ENCODE measurements around the gene NFATC3.

NFATC3 gene

DNA sequence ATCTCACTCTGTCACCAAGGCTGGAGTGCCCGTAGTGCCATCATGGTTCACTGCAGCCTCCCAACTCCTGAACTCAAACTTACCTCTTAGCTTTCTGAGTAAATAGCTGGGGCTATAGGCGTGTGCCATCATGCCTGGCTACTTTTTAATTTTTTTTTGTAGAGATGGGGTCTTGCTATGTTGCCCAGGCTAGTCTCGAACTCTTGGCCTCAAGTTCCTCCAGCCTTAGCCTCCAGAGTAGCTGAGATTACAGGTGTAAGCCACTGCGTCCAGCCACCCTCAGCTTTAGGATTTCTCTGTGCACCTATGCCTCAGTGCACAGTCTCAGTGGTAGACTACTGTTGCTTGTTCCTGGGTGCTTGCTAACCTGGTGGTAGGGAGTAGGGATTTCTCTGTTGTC lies 184.6 kb downstream of the NFATC3 start:
- ChIA-PET POLR2A (no interaction called here), CTCF (no interaction called here)
- TF ChIP-seq FOXM1 (IDR thresholded peaks at IDR 0.05; ENCODE audit: borderline replicate concordance) (no peak), FOXA1 (IDR thresholded peaks at IDR 0.05) (no peak), ZNF384 (IDR thresholded peaks at IDR 0.05) (no peak), TARDBP (IDR thresholded peaks at IDR 0.05) (no peak), CTBP1 (IDR thresholded peaks at IDR 0.05; ENCODE audit: borderline replicate concordance) (no peak), LEF1 (IDR thresholded peaks at IDR 0.05; ENCODE audit: borderline replicate concordance) (no peak), L3MBTL2 (conservative IDR thresholded peaks at IDR 0.05) (no peak), SUZ12 (IDR thresholded peaks at IDR 0.05) (no peak), FOXK2 (IDR thresholded peaks at IDR 0.05) (no peak)
- DNase-seq (ENCODE audit: extremely low spot score), result no peak

DNA sequence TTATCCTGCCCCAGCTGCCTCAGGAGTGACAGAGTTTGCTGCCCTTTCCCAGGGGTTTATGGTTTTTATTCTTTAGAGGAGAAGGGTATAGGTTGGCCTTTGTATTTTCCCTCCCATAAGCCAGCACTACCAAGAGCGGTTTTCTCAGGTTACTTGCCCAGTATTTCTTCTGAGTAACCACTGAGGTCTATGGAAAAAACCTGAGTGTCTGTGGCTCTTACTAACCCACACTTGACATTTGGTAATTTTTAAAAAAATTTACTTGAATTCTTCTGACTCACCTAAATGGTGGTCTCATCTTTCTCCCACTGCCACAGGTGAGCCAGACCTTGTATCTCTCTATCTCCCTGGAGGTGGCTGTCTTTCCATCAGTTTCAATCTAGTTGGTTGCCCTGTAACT lies 185.2 kb downstream of the NFATC3 start:
- ChIA-PET CTCF (no interaction called here), POLR2A (no interaction called here)

DNA sequence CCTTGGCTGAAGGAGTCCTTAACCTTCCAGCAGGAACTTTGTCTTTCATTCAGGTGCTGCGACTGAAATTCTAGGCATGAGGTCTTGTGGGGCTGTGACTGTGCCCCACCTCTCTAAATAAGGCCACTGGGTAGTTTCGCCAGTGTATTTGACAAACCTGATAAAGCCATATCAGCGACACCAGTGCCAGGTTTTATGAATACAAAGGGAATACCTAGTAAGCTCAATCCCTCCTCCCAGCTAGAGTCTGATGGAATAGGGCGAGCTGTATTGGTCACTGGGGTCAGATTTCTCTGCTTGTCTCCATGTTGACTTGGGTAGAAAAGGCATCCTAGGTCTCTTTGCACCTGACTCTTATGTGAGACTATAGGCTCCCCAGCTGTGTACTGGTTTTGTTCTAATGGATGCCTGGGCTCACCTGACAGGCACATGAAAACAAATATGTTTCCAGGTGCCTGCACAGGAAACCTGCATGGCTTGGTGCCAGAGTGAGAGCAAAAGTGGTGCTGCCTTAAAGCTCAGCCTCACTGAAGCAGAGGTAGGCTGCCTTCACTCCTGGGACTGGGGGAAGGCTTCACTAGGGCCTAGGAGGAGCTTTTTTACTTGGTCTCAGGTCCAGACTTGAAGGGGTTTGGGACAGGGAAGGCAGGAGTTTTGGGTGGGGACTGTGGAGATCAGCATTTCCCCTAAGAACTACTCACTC lies 187.5 kb downstream of the NFATC3 start:
- CTCF ChIA-PET, result interaction anchor here (1.3 to 1.4 kb wide), 2 partner anchors 9 to 55 kb away, joined by 3 to 5 read pairs; partner anchors contain the start of gene SLC7A6
- POLR2A ChIA-PET, result interaction anchor here (0.8 to 1.3 kb wide), 2 partner anchors 11 to 12 kb away, joined by 3 read pairs; no protein-coding TSS in a partner anchor

More for the DNA sequence above, 185.2 kb downstream of the NFATC3 start:
- TF ChIP-seq LEF1 (IDR thresholded peaks at IDR 0.05; ENCODE audit: borderline replicate concordance) (no peak), FOXM1 (IDR thresholded peaks at IDR 0.05; ENCODE audit: borderline replicate concordance) (no peak), TARDBP (IDR thresholded peaks at IDR 0.05) (no peak), FOXK2 (IDR thresholded peaks at IDR 0.05) (no peak), HDGF (IDR thresholded peaks at IDR 0.05; ENCODE audit: borderline replicate concordance) (no peak), NFRKB (IDR thresholded peaks at IDR 0.05) (no peak), ELF4 (IDR thresholded peaks at IDR 0.05) (no peak), CTBP1 (IDR thresholded peaks at IDR 0.05; ENCODE audit: borderline replicate concordance) (no peak), BHLHE40 (IDR thresholded peaks at IDR 0.05; ENCODE audit: borderline replicate concordance) (no peak)
- TF ChIP-seq, protein P1, sequence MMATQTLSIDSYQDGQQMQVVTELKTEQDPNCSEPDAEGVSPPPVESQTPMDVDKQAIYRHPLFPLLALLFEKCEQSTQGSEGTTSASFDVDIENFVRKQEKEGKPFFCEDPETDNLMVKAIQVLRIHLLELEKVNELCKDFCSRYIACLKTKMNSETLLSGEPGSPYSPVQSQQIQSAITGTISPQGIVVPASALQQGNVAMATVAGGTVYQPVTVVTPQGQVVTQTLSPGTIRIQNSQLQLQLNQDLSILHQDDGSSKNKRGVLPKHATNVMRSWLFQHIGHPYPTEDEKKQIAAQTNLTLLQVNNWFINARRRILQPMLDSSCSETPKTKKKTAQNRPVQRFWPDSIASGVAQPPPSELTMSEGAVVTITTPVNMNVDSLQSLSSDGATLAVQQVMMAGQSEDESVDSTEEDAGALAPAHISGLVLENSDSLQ (IDR thresholded peaks at IDR 0.05), result no peak
- no peak for DNase-seq (ENCODE audit: extremely low spot score)

DNA sequence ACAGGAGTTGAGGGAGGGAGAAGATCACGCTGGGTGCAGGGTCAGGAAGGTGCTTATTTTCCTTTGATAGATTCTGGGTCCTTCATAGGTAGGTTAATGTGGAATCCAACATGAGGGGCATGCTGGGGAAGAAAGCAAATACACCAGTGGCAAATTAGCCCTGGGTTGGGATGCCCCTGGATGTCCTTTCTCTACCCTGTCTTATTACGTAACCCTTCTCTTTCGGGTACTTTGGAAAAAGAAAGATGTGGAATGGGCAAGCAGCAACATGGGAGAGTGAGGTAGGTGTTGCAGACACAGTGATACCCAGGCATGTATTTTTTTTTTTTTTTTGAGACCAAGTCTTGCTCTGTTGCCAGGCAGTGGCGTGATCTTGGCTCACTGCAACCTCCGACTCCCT lies 188.3 kb downstream of the NFATC3 start:
- no peak for DNase-seq (ENCODE audit: extremely low spot score)
- CTCF ChIA-PET, result interaction anchor here (1.3 to 1.4 kb wide), 2 partner anchors 9 to 54 kb away, joined by 3 to 5 read pairs; partner anchors contain the start of gene SLC7A6
- POLR2A ChIA-PET, result interaction anchor here (1.3 kb wide), 1 partner anchor 10 kb away, joined by 3 read pairs; no protein-coding TSS in a partner anchor
- TF ChIP-seq SUZ12 (IDR thresholded peaks at IDR 0.05) (no peak), LEF1 (IDR thresholded peaks at IDR 0.05; ENCODE audit: borderline replicate concordance) (no peak)

More for the DNA sequence above, 187.5 kb downstream of the NFATC3 start:
- TF ChIP-seq FOXK2 (IDR thresholded peaks at IDR 0.05) (no peak), ARNT (IDR thresholded peaks at IDR 0.05) (no peak), TARDBP (IDR thresholded peaks at IDR 0.05) (no peak), L3MBTL2 (conservative IDR thresholded peaks at IDR 0.05) (no peak), NFRKB (IDR thresholded peaks at IDR 0.05) (no peak), CTBP1 (IDR thresholded peaks at IDR 0.05; ENCODE audit: borderline replicate concordance) (no peak), ELF4 (IDR thresholded peaks at IDR 0.05) (no peak), FOXM1 (IDR thresholded peaks at IDR 0.05; ENCODE audit: borderline replicate concordance) (no peak), HDGF (IDR thresholded peaks at IDR 0.05; ENCODE audit: borderline replicate concordance) (no peak), ZNF384 (IDR thresholded peaks at IDR 0.05) (no peak), FOXA1 (IDR thresholded peaks at IDR 0.05) (no peak), LEF1 (IDR thresholded peaks at IDR 0.05; ENCODE audit: borderline replicate concordance) (no peak), SUZ12 (IDR thresholded peaks at IDR 0.05) (no peak), BHLHE40 (IDR thresholded peaks at IDR 0.05; ENCODE audit: borderline replicate concordance) (no peak), SP1 (IDR thresholded peaks at IDR 0.05) (no peak)
- TF ChIP-seq, protein P1 (IDR thresholded peaks at IDR 0.05), result no peak
- no peak for DNase-seq (ENCODE audit: extremely low spot score)

DNA sequence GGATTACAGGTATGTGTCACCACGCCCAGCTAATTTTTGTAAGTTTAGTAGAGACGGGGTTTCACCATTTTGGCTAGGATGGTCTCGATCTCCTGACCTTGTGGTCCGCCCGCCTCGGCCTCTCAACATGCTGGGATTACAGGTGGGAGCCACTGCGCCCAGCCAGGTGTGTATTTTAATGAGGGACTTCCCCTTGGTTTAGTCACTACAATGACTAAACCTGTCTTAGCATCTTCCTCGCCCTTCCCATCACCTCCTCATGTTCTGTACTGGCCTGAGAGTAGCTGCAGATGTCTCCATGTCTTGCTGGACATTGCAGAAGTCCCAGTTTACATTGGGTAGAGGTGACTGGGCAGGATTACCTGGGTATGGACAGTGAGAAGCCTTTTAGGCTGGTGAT lies 188.7 kb downstream of the NFATC3 start:
- TF ChIP-seq LEF1 (IDR thresholded peaks at IDR 0.05; ENCODE audit: borderline replicate concordance) (no peak), FOXM1 (IDR thresholded peaks at IDR 0.05; ENCODE audit: borderline replicate concordance) (no peak), CTBP1 (IDR thresholded peaks at IDR 0.05; ENCODE audit: borderline replicate concordance) (no peak), BHLHE40 (IDR thresholded peaks at IDR 0.05; ENCODE audit: borderline replicate concordance) (no peak), FOXA1 (IDR thresholded peaks at IDR 0.05) (no peak)
- ChIA-PET POLR2A (interaction anchor here (1.5 kb wide), 1 partner anchor 25 kb away, joined by 3 read pairs; no protein-coding TSS in a partner anchor), CTCF (interaction anchor here (0.9 kb wide), 1 partner anchor 10 kb away, joined by 5 read pairs; the partner anchor contains the start of gene SLC7A6)
- no peak for DNase-seq (ENCODE audit: extremely low spot score)

DNA sequence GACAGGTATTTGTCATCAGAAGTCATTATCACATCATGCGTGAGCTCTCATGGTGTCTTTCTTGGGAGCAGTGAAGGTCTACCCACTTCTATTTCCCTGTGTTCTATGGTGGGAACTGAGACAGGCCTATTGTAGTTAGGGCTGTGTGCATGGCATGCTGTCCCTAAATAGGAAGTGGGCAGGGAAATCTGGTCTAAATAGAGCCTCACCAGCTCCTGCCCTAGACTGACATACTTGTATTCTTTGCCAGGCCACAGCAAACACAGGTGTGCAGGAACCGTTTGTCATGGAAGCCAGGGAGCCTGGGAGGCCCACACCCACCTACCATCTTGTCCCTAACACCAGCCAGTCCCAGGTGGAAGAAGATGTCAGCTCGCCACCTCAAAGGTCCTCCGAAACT lies 189.3 kb downstream of the NFATC3 start:
- POLR2A ChIA-PET, result interaction anchor here (1.5 kb wide), 1 partner anchor 25 kb away, joined by 3 read pairs; no protein-coding TSS in a partner anchor
- CTCF ChIA-PET, result interaction anchor here (0.9 kb wide), 1 partner anchor 11 kb away, joined by 5 read pairs; the partner anchor contains the start of gene SLC7A6
- DNase-seq (ENCODE audit: extremely low spot score), result no peak
- TF ChIP-seq SP1 (IDR thresholded peaks at IDR 0.05), result no peak
- TF ChIP-seq CTBP1 (IDR thresholded peaks at IDR 0.05; ENCODE audit: borderline replicate concordance), result no peak
- TF ChIP-seq, protein P1 (IDR thresholded peaks at IDR 0.05), result no peak
- no peak for TF ChIP-seq NFRKB (IDR thresholded peaks at IDR 0.05)
- no peak for TF ChIP-seq FOXM1 (IDR thresholded peaks at IDR 0.05; ENCODE audit: borderline replicate concordance)
- TF ChIP-seq LEF1 (IDR thresholded peaks at IDR 0.05; ENCODE audit: borderline replicate concordance), result no peak
- TF ChIP-seq HDGF (IDR thresholded peaks at IDR 0.05; ENCODE audit: borderline replicate concordance), result no peak
- TF ChIP-seq ZNF384 (IDR thresholded peaks at IDR 0.05), result no peak
- no peak for TF ChIP-seq FOXK2 (IDR thresholded peaks at IDR 0.05)
- TF ChIP-seq BHLHE40 (IDR thresholded peaks at IDR 0.05; ENCODE audit: borderline replicate concordance), result no peak
- TF ChIP-seq FOXA1 (IDR thresholded peaks at IDR 0.05), result no peak
- no peak for TF ChIP-seq L3MBTL2 (conservative IDR thresholded peaks at IDR 0.05)
- no peak for TF ChIP-seq ARNT (IDR thresholded peaks at IDR 0.05)
- TF ChIP-seq SUZ12 (IDR thresholded peaks at IDR 0.05), result no peak
- TF ChIP-seq TARDBP (IDR thresholded peaks at IDR 0.05), result no peak
- no peak for TF ChIP-seq ELF4 (IDR thresholded peaks at IDR 0.05)

Measured in HEK293T (cell line).